H1 (cell line): ENCODE measurements around the gene SLC28A2. TPM values are rescaled to one million over a fixed set of nuclear protein-coding genes. Genes with fewer than 3 reads are reported as not detected.

Experiments used
- CTCF ChIA-PET: fragments of 300-600 bp; sonication (Branson Sonifier 250); formaldehyde crosslinking; loops from one replicate; lab custom pipeline; 2021; ENCODE audit not compliant: partially characterized antibody; lab: Charles Lee
- POLR2A ChIA-PET: fragments of 300-600 bp; sonication (Branson Sonifier 250); formaldehyde crosslinking; loops from one replicate; lab custom pipeline; 2021; ENCODE audit warnings: inconsistent platforms; ENCODE audit not compliant: partially characterized antibody; lab: Charles Lee
- DNase-seq, 2 experiments: peaks; one replicate each; pipeline versions ENCODE4 v3.0.0 to v3.0.0-alpha.2; 2010 to 2022; ENCODE audit warnings: low spot score in 2 of 2, low read depth in 1 of 2, mixed read lengths in 1 of 2
- FAIRE-seq: peaks from 2 replicates; lab custom pipeline; 2011; peaks lifted over from hg19 to GRCh38; lab: Jason Lieb, UNC
- H2AFZ ChIP-seq: 2 replicates; pipeline ENCODE4 v1.8.1; 2012; ENCODE audit warnings: low read length, inconsistent platforms
- H2AK5ac ChIP-seq: 2 replicates; pipeline ENCODE4 v1.6.1; 2013; ENCODE audit warnings: low read depth, low read length
- H2BK120ac ChIP-seq: replicated peaks from 2 replicates; pipeline ENCODE3; 2013; ENCODE audit warnings: low read depth, low read length, inconsistent platforms
- H2BK12ac ChIP-seq: 2 replicates; pipeline ENCODE4 v1.6.1; 2013; ENCODE audit warnings: low read depth, low read length
- H2BK15ac ChIP-seq: 2 replicates; pipeline ENCODE4 v1.6.1; 2013; ENCODE audit warnings: low read length
- H2BK20ac ChIP-seq: 2 replicates; pipeline ENCODE4 v1.6.1; 2013; ENCODE audit warnings: low read length
- H2BK5ac ChIP-seq: 2 replicates; pipeline ENCODE4 v1.6.1; 2013; ENCODE audit warnings: low read depth, low read length
- H3K14ac ChIP-seq: 2 replicates; pipeline ENCODE4 v1.6.1; 2013; ENCODE audit warnings: inconsistent platforms; ENCODE audit not compliant: insufficient read length
- H3K18ac ChIP-seq: 2 replicates; pipeline ENCODE4 v1.6.1; 2013; ENCODE audit warnings: low read length; ENCODE audit errors: extremely low read depth
- H3K23ac ChIP-seq: 2 replicates; pipeline ENCODE4 v1.6.1; 2013; ENCODE audit warnings: inconsistent platforms; ENCODE audit not compliant: insufficient read length
- H3K23me2 ChIP-seq: 2 replicates; pipeline ENCODE4 v1.6.1; 2013; ENCODE audit warnings: low read depth, low read length
- H3K27ac ChIP-seq: 2 replicates; pipeline ENCODE4 v1.6.1; 2011; ENCODE audit warnings: low read depth, low read length, inconsistent platforms
- H3K27me3 ChIP-seq, 4 experiments: replicated peaks in 1 of 4; 1 replicate in 1 of 4; 2 replicates in 3 of 4; pipeline versions ENCODE4 v1.6.1 to v1.8.1; 2011 to 2013; ENCODE audit warnings: low read length in 3 of 4, mild to moderate bottlenecking in 3 of 4, inconsistent platforms in 2 of 4, mixed read lengths in 2 of 4, moderate library complexity in 1 of 4; ENCODE audit not compliant: control insufficient read depth in 3 of 4, insufficient read depth in 3 of 4; ENCODE audit errors: extremely low read depth in 1 of 4
- H3K36me3 ChIP-seq, 4 experiments: 2 replicates each; pipeline versions ENCODE4 v1.6.1 to v1.8.1; 2011 to 2013; ENCODE audit warnings: mild to moderate bottlenecking in 4 of 4, low read length in 3 of 4, moderate library complexity in 2 of 4, control low read depth in 1 of 4, inconsistent platforms in 1 of 4; ENCODE audit not compliant: insufficient read depth in 4 of 4, control insufficient read depth in 2 of 4
- H3K4ac ChIP-seq: replicated peaks from 2 replicates; pipeline ENCODE3; 2013; ENCODE audit warnings: low read length, low read depth, mixed read lengths, inconsistent platforms; ENCODE audit not compliant: insufficient read length
- H3K4me1 ChIP-seq, 4 experiments: replicated peaks in 1 of 4; 1 replicate in 1 of 4; 2 replicates in 3 of 4; pipeline versions ENCODE4 v1.6.1 to v1.8.1; 2011 to 2013; ENCODE audit warnings: low read length in 3 of 4, inconsistent platforms in 2 of 4, mixed read lengths in 1 of 4; ENCODE audit not compliant: insufficient read depth in 4 of 4, control insufficient read depth in 3 of 4
- H3K4me2 ChIP-seq, 2 experiments: 2 replicates each; pipeline versions ENCODE4 v1.6.1 to v1.8.1; 2011 to 2013; ENCODE audit warnings: low read depth in 2 of 2, low read length in 2 of 2, control low read depth in 1 of 2, inconsistent platforms in 1 of 2, mild to moderate bottlenecking in 1 of 2; ENCODE audit not compliant: insufficient read depth in 1 of 2
- H3K4me3 ChIP-seq, 4 experiments: fragments of 200-600, 300-600 bp in 1 of 4; sonication (generic), shearing (Covaris generic), sonication (Bioruptor Twin) in 1 of 4; 2 replicates each; pipeline versions ENCODE4 v1.5.1 to v1.8.1; 2011 to 2016; ENCODE audit warnings: low read length in 4 of 4, low read depth in 3 of 4, control low read depth in 2 of 4, inconsistent platforms in 2 of 4, mild to moderate bottlenecking in 2 of 4, mixed read lengths in 1 of 4, moderate library complexity in 1 of 4; ENCODE audit not compliant: insufficient read depth in 2 of 4; ENCODE audit errors: extremely low read depth in 1 of 4
- H3K56ac ChIP-seq: replicated peaks from 2 replicates; pipeline ENCODE3; 2013; ENCODE audit warnings: low read depth, mild to moderate bottlenecking, mixed read lengths, low read length, inconsistent platforms; ENCODE audit not compliant: insufficient read length
- H3K79me1 ChIP-seq: 2 replicates; pipeline ENCODE4 v1.6.1; 2013; ENCODE audit warnings: low read depth, low read length, control low read depth
- H3K79me2 ChIP-seq, 2 experiments: 2 replicates each; pipeline versions ENCODE4 v1.6.1 to v1.8.1; 2012 to 2013; ENCODE audit warnings: low read length in 2 of 2, mild to moderate bottlenecking in 2 of 2, inconsistent platforms in 1 of 2; ENCODE audit not compliant: insufficient read depth in 2 of 2, control insufficient read depth in 1 of 2
- H3K9ac ChIP-seq, 4 experiments: replicated peaks in 1 of 4; 1 replicate in 1 of 4; 2 replicates in 3 of 4; pipeline versions ENCODE4 v1.6.1 to v1.8.1; 2011 to 2013; ENCODE audit warnings: low read depth in 3 of 4, low read length in 3 of 4, control low read depth in 2 of 4, mild to moderate bottlenecking in 2 of 4, moderate library complexity in 2 of 4, inconsistent platforms in 1 of 4; ENCODE audit errors: extremely low read depth in 1 of 4
- H3K9me3 ChIP-seq, 2 experiments: 2 replicates each; pipeline versions ENCODE4 v1.6.1 to v1.8.1; 2012 to 2013; ENCODE audit warnings: mild to moderate bottlenecking in 2 of 2, moderate library complexity in 2 of 2, control low read depth in 1 of 2, inconsistent platforms in 1 of 2, low read depth in 1 of 2, low read length in 1 of 2, mixed read lengths in 1 of 2; ENCODE audit not compliant: insufficient read depth in 2 of 2
- H4K20me1 ChIP-seq, 2 experiments: replicated peaks in 1 of 2; 2 replicates each; pipeline versions ENCODE3 to v1.8.1; 2011 to 2013; ENCODE audit warnings: inconsistent platforms in 2 of 2, low read length in 2 of 2, mild to moderate bottlenecking in 1 of 2; ENCODE audit not compliant: insufficient read depth in 2 of 2, control insufficient read depth in 1 of 2
- H4K5ac ChIP-seq: 2 replicates; pipeline ENCODE4 v1.6.1; 2013; ENCODE audit warnings: low read length, low read depth, mixed read lengths, inconsistent platforms; ENCODE audit not compliant: insufficient read length
- H4K8ac ChIP-seq: 2 replicates; pipeline ENCODE4 v1.8.0; 2013; ENCODE audit warnings: mild to moderate bottlenecking, moderate library complexity, low read length, inconsistent platforms; ENCODE audit not compliant: insufficient read depth; ENCODE audit errors: extremely low read depth
- H4K91ac ChIP-seq: replicated peaks from 2 replicates; pipeline ENCODE3; 2013; ENCODE audit warnings: low read length, mixed read lengths, inconsistent platforms; ENCODE audit not compliant: insufficient read length
- CBX5 ChIP-seq: fragments of 300-800, 300-1000 bp; sonication (generic); IDR thresholded peaks from 2 replicates; pipeline ENCODE4 v1.7.1; 2016; ENCODE audit warnings: antibody characterized with exemption, low read length, low read depth
- EZH2 ChIP-seq: fragments of 200-600 bp; sonication (generic); IDR thresholded peaks from 2 replicates; pipeline ENCODE4 v1.7.1; 2012; ENCODE audit warnings: low read depth, mild to moderate bottlenecking, moderate library complexity, low read length, inconsistent platforms; ENCODE audit not compliant: severe bottlenecking
- JUND ChIP-seq: IDR thresholded peaks from 2 replicates; pipeline ENCODE4 v1.6.1; 2011; ENCODE audit warnings: mild to moderate bottlenecking, improper control_type of control experiment, low read length
- SIN3A ChIP-seq, 2 experiments: IDR thresholded peaks in 1 of 2; conservative IDR thresholded peaks in 1 of 2; 2 replicates each; pipeline ENCODE4 v1.6.1; 2011 to 2012; ENCODE audit warnings: low read length in 2 of 2, improper control_type of control experiment in 1 of 2, low read depth in 1 of 2, mild to moderate bottlenecking in 1 of 2
- SP1 ChIP-seq: IDR thresholded peaks from 2 replicates; pipeline ENCODE4 v1.6.1; 2011; ENCODE audit warnings: low read depth, low read length
- TBP ChIP-seq: IDR thresholded peaks from 2 replicates; pipeline ENCODE4 v1.6.1; 2011; ENCODE audit warnings: low read depth, low read length, improper control_type of control experiment
- ZNF274 ChIP-seq: IDR thresholded peaks from 2 replicates; pipeline ENCODE4 v1.7.0; 2012; ENCODE audit warnings: low read length, borderline replicate concordance; ENCODE audit errors: extremely low read depth
- WGBS, 2 experiments: shearing (Covaris generic) in 1 of 2; methylation state at CpG; one replicate each; pipeline versions ENCODE4 v1.1.6 to v1.1.7; 2013 to 2015; ENCODE audit warnings: low lambda C conversion rate in 2 of 2, mixed read lengths in 2 of 2, inconsistent platforms in 1 of 2, low coverage in 1 of 2, missing lambda C conversion rate in 1 of 2; ENCODE audit not compliant: insufficient replicate concordance in 2 of 2, insufficient coverage in 1 of 2, insufficient read length in 1 of 2; ENCODE audit errors: extremely low coverage in 1 of 2, missing lambda C conversion rate in 1 of 2; 5-methylcytosine and 5-hydroxymethylcytosine counted together
- polyA plus RNA-seq, 7 experiments: library from polyadenylated mRNA; depleted of rRNA in 3 of 7; stranded (reverse) in 5 of 7; unstranded in 2 of 7; fragments of >200 nt in 5 of 7; fragments of 200-250 nt in 2 of 7; gene quantifications; 1 replicate in 5 of 7; 2 replicates in 1 of 7; 4 replicates in 1 of 7; pipeline versions ENCODE4 v1.2.1 to v1.2.3, GENCODE V29; 2011 to 2013; ENCODE audit warnings: missing spikeins in 2 of 7, mixed read lengths in 2 of 7
- total RNA-seq: library from RNA; stranded (reverse); fragmentation: NEBNext Ultra II Directional; extraction: Animal tissue kit (Norgen Biotek cat#: 25700); gene quantifications from 2 replicates; pipeline ENCODE4 v1.2.1, GENCODE V29; 2021

The SLC28A2 gene
- total and polyA plus RNA-seq, 2 of the 8 experiments (the other 6 are each of a cell fraction or from before 2014, with no cell fraction given): 0.11 TPM; not detected in 1

DNA sequence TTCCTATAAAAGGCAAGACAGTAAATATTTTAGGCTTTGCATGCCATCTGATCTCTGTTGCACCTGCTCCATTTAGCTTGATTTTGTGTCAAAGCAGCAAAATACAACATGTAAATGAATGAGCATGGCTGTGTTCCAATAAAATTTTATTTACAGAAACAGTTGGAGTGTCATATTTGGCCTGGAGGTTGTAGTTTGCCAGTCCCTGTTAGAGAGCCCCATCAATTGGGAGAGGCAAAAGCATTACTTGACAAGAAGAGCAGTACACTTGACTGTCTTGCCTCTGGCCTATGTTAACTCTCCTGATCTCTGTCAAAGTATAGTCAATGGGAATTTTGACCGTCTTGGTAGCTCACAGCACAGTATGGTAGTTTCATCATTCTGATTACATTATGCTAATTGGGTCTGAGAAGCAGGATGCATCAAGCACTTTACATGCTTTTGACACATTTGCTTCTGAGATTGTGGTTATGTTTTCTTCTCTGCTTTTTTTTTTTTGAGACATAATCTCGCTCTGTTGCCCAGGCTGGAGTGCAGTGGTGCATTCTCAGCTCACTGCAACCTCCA lies 35.4 kb downstream of the SLC28A2 start:
- Histone ChIP-seq H2BK20ac (no peak overlapping the region), H3K18ac (no peak overlapping the region), H3K27me3 (no peaks in the 10 kb centered on the region), H3K79me2 (no peaks in the 10 kb centered on the region), H4K8ac (no peak overlapping the region), H4K5ac (no peak overlapping the region), H2BK15ac (no peak overlapping the region), H2BK12ac (no peak overlapping the region), H2AK5ac (no peak overlapping the region), H4K91ac (no peak overlapping the region), H2BK5ac (no peak overlapping the region), H3K36me3 (no peaks in the 10 kb centered on the region), H3K9ac (no peak overlapping the region), H2BK120ac (no peak overlapping the region), H3K27ac (no peak overlapping the region), H3K14ac (no peak overlapping the region), H3K4ac (no peak overlapping the region), H2AFZ (no peak overlapping the region), H3K56ac (no peak overlapping the region), H3K4me3 (no peak overlapping the region), H3K9me3 (peaks cover 0 to 3% of the 10 kb centered on the region in 2 experiments; a peak in 1 of 4 replicates), H3K79me1 (no peaks in the 10 kb centered on the region), H3K23me2 (no peaks in the 10 kb centered on the region), H4K20me1 (no peaks in the 10 kb centered on the region), H3K23ac (no peak overlapping the region), H3K4me2 (no peak overlapping the region), H3K4me1 (no peaks in the 10 kb centered on the region)
- FAIRE-seq: no peak
- WGBS, 2 experiments: 80% methylated on average over 1 of the region's 2 CpGs; no CpG with 5 or more reads in 1 of the 2 experiments
- no peak for TF ChIP-seq TBP
- TF ChIP-seq SIN3A (conservative IDR thresholded peaks at IDR 0.05 in 1 of 2, IDR thresholded peaks at IDR 0.05 in 1 of 2; ENCODE audit: low read depth in 1 of 2, low read length in 2 of 2): no peak
- TF ChIP-seq CBX5: no peak
- TF ChIP-seq ZNF274: no peak
- TF ChIP-seq EZH2: no peak
- TF ChIP-seq SP1: no peak
- TF ChIP-seq JUND: no peak
- CTCF ChIA-PET: no interaction called here
- POLR2A ChIA-PET: no interaction called here
- no peak for DNase-seq
